Measurements from ENCODE around the gene TMEM33. TPM values are rescaled to one million over a fixed set of nuclear protein-coding genes. Genes with fewer than 3 reads are reported as not detected.

Gene TMEM33
- total RNA-seq, 1 experiment from 2014 or later, result 70.3 TPM

DNA sequence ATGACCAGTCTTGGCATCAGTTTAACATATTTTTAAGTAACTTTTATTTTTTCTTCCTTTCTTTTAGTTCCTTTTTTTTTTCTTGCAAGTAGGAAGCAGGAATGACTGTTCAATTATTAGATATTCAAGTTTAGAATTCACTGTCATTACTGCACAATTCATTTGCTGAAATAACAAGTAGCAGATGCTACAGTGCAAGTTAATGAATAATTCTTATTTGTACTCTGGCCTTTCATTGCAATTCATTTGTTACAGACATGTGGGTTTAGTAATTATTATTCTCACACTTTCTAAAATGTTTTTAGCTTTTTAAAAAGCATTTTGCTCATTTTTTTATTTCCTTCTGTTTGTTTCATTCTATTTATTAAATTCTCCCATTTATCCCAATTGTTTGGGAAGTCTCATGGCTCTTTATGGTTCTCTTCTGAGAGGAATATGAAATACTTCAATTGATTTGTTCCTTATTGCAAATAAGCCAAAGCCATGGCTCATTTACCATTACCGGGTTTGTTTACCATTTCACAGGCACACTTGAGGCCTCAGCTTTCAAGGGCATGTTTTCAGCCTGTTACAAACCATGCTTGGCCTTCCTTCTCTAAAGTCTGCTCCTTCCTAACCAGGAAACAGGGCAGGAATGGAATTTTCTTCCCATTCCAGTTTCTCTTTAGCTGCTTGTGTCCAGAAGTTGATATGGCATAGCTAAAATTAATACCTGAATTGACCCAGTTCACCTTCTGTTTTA is 41.7 kb downstream of the TMEM33 start:
- Histone ChIP-seq H3K79me2 (ENCODE audit: low read length) (no peaks in the 10 kb centered on the region), H3K9me2 (replicated peaks; ENCODE audit: low read length) (no peaks in the 10 kb centered on the region), H3K9me3 (ENCODE audit: low read length) (no peaks in the 10 kb centered on the region), H3K36me3 (ENCODE audit: low read depth, low read length) (no peaks in the 10 kb centered on the region), H3K9ac (ENCODE audit: low read length) (no peak overlapping the region), H3K27ac (ENCODE audit: low read length) (no peak overlapping the region), H3K27me3 (ENCODE audit: low read length) (no peaks in the 10 kb centered on the region), H3K4me2 (ENCODE audit: low read length) (no peak overlapping the region), H3K4me1 (ENCODE audit: insufficient read depth, low read length) (no peaks in the 10 kb centered on the region), H3K4me3 (ENCODE audit: low read length) (no peak overlapping the region), H4K20me1 (ENCODE audit: low read length) (no peaks in the 10 kb centered on the region), H3F3A (ENCODE audit: low read length, unreplicated experiment) (no peaks in the 10 kb centered on the region), H2AFZ (ENCODE audit: low read length) (no peak overlapping the region)
- DNase-seq, result no peak
- BruUV-seq (replicated peaks), result no TSS peak
- ChIA-PET CTCF (no interaction called here), POLR2A (ENCODE audit: unreplicated experiment) (interaction anchor here (0.6 kb wide), 1 partner anchor 36 kb away, joined by 3 read pairs; no protein-coding TSS in a partner anchor)
- intact Hi-C loops (cut with micrococcal nuclease), result no loop called here
- TF ChIP-seq, protein P1, sequence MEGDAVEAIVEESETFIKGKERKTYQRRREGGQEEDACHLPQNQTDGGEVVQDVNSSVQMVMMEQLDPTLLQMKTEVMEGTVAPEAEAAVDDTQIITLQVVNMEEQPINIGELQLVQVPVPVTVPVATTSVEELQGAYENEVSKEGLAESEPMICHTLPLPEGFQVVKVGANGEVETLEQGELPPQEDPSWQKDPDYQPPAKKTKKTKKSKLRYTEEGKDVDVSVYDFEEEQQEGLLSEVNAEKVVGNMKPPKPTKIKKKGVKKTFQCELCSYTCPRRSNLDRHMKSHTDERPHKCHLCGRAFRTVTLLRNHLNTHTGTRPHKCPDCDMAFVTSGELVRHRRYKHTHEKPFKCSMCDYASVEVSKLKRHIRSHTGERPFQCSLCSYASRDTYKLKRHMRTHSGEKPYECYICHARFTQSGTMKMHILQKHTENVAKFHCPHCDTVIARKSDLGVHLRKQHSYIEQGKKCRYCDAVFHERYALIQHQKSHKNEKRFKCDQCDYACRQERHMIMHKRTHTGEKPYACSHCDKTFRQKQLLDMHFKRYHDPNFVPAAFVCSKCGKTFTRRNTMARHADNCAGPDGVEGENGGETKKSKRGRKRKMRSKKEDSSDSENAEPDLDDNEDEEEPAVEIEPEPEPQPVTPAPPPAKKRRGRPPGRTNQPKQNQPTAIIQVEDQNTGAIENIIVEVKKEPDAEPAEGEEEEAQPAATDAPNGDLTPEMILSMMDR (conservative IDR thresholded peaks at IDR 0.05; ENCODE audit: low read depth, low read length), result no peak
- no peak for TF ChIP-seq EZH2 (IDR thresholded peaks at IDR 0.05; ENCODE audit: low read length, unreplicated experiment)
- TF ChIP-seq EZH2phosphoT487 (IDR thresholded peaks at IDR 0.05; ENCODE audit: borderline replicate concordance, low read length), result no peak
- ATAC-seq, result no peak

DNA sequence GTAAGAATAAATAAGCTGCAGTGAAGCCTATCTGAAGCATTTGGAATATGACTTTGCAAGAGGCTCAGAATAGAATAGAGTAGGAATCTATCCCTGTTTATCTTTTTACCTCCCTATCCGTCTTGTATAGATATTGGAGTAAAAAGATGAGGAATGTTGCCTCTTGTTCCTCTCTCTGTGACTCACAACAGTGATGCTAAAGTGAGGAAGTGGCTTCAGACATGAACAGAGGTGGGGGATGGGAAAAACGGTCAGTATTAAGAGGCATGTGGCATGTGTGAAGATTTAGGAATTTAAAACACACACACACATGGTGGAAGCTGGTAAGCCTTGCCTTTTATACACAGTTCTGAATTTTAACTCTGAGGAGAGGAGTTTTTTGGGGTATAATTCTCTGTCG is 42.5 kb downstream of the TMEM33 start:
- ChIA-PET POLR2A (ENCODE audit: unreplicated experiment) (no interaction called here), CTCF (no interaction called here)

DNA sequence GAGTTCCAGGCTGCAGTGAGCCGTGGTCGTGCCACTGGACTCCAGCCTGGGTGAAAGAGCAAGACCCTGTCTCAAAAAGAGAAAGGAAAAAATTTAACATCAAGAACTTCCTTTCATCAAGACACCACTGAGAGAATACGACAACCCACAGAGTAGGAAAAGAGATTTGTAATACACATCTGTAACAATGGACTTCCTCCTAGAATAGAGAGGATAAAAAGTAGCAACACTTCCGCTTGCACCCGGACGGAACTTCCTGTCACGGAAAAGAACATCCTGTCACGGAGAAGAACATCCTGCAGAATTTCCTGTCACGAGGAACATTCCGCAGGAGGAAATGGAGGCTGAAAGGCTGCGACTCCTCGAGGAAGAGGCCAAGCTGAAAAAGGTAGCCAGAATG is 46.2 kb downstream of the TMEM33 start, which contains the start of gene DCAF4L1:
DCAF4L1 (plus strand) TSS at position 301 of the 400 bp plus-strand sequence; CDS start at position 338, 37 bp downstream.
- no TSS peak for BruUV-seq (replicated peaks)
- Histone ChIP-seq H3F3A (ENCODE audit: low read length, unreplicated experiment) (no peaks in the 10 kb centered on the region), H3K9me3 (ENCODE audit: low read length) (no peaks in the 10 kb centered on the region), H3K9me2 (replicated peaks; ENCODE audit: low read length) (no peaks in the 10 kb centered on the region), H3K9ac (ENCODE audit: low read length) (no peak within 1 kb of the TSS), H3K79me2 (ENCODE audit: low read length) (no peaks in the 10 kb centered on the region), H3K27me3 (ENCODE audit: low read length) (no peaks in the 10 kb centered on the region), H3K36me3 (ENCODE audit: low read depth, low read length) (no peaks in the 10 kb centered on the region), H3K4me2 (ENCODE audit: low read length) (no peak within 1 kb of the TSS), H2AFZ (ENCODE audit: low read length) (no peak within 1 kb of the TSS), H3K4me3 (ENCODE audit: low read length) (no peak within 1 kb of the TSS), H3K4me1 (ENCODE audit: insufficient read depth, low read length) (no peaks in the 10 kb centered on the region), H3K27ac (ENCODE audit: low read length) (no peak within 1 kb of the TSS), H4K20me1 (ENCODE audit: low read length) (no peaks in the 10 kb centered on the region)
- intact Hi-C loops (cut with micrococcal nuclease), result no loop called here
- DNase-seq (no peak), ATAC-seq (no peak)
- CTCF ChIA-PET, result no interaction called here
- POLR2A ChIA-PET (ENCODE audit: unreplicated experiment), result no interaction called here
- TF ChIP-seq, protein P1 (conservative IDR thresholded peaks at IDR 0.05; ENCODE audit: low read depth, low read length), result no peak
- TF ChIP-seq EZH2 (IDR thresholded peaks at IDR 0.05; ENCODE audit: low read length, unreplicated experiment) (no peak), EZH2phosphoT487 (IDR thresholded peaks at IDR 0.05; ENCODE audit: borderline replicate concordance, low read length) (no peak)

More for the DNA sequence above, 42.5 kb downstream of the TMEM33 start:
- Histone ChIP-seq H3F3A (ENCODE audit: low read length, unreplicated experiment) (no peaks in the 10 kb centered on the region), H3K9me2 (replicated peaks; ENCODE audit: low read length) (no peaks in the 10 kb centered on the region), H2AFZ (ENCODE audit: low read length) (no peak overlapping the region), H3K36me3 (ENCODE audit: low read depth, low read length) (no peaks in the 10 kb centered on the region), H3K9ac (ENCODE audit: low read length) (no peak overlapping the region), H3K79me2 (ENCODE audit: low read length) (no peaks in the 10 kb centered on the region), H3K4me1 (ENCODE audit: insufficient read depth, low read length) (no peaks in the 10 kb centered on the region), H3K9me3 (ENCODE audit: low read length) (no peaks in the 10 kb centered on the region), H3K27me3 (ENCODE audit: low read length) (no peaks in the 10 kb centered on the region), H3K4me2 (ENCODE audit: low read length) (no peak overlapping the region), H3K27ac (ENCODE audit: low read length) (no peak overlapping the region), H4K20me1 (ENCODE audit: low read length) (no peaks in the 10 kb centered on the region), H3K4me3 (ENCODE audit: low read length) (no peak overlapping the region)
- ATAC-seq (no peak), DNase-seq (no peak)
- TF ChIP-seq, protein P1 (conservative IDR thresholded peaks at IDR 0.05; ENCODE audit: low read depth, low read length), result no peak
- TF ChIP-seq EZH2phosphoT487 (IDR thresholded peaks at IDR 0.05; ENCODE audit: borderline replicate concordance, low read length) (no peak), EZH2 (IDR thresholded peaks at IDR 0.05; ENCODE audit: low read length, unreplicated experiment) (no peak)
- BruUV-seq (replicated peaks), result no TSS peak
- intact Hi-C loops (cut with micrococcal nuclease), result no loop called here

Data from PC-3 (cell line).